ENCODE measurements around the gene PCDHGA10.

DNA sequence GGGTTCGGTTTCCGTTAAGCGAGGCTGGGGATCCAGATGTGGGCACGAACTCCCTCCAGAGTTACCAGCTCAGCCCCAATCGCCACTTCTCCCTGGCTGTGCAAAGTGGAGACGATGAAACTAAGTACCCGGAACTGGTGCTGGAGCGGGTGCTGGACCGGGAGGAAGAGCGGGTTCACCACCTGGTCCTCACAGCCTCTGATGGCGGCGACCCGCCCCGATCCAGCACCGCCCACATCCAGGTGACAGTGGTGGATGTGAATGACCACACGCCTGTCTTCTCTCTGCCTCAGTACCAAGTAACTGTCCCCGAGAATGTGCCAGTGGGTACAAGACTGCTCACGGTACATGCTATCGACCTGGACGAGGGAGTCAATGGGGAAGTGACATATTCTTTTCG lies 29.4 kb upstream of the PCDHGA10 start:
- TF ChIP-seq EP300 (IDR thresholded peaks at IDR 0.05) (no peak), POLR2A (IDR thresholded peaks at IDR 0.05; ENCODE audit: low read depth) (no peak)
- TF ChIP-seq, protein P1, sequence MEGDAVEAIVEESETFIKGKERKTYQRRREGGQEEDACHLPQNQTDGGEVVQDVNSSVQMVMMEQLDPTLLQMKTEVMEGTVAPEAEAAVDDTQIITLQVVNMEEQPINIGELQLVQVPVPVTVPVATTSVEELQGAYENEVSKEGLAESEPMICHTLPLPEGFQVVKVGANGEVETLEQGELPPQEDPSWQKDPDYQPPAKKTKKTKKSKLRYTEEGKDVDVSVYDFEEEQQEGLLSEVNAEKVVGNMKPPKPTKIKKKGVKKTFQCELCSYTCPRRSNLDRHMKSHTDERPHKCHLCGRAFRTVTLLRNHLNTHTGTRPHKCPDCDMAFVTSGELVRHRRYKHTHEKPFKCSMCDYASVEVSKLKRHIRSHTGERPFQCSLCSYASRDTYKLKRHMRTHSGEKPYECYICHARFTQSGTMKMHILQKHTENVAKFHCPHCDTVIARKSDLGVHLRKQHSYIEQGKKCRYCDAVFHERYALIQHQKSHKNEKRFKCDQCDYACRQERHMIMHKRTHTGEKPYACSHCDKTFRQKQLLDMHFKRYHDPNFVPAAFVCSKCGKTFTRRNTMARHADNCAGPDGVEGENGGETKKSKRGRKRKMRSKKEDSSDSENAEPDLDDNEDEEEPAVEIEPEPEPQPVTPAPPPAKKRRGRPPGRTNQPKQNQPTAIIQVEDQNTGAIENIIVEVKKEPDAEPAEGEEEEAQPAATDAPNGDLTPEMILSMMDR (IDR thresholded peaks at IDR 0.05), result no peak

Data from esophagus muscularis mucosa (tissue), 4 donors.